ENCODE measurements around the gene CNTFR. TPM values are rescaled to one million over a fixed set of nuclear protein-coding genes. Genes with fewer than 3 reads are reported as not detected.

Gene CNTFR
- total and polyA plus RNA-seq, 10 of the 15 experiments (the other 5 are each of a cell fraction or from before 2014, with no cell fraction given) = not detected

- Histone ChIP-seq H3K27ac (ENCODE audit: control insufficient read depth, insufficient read depth) (no peak overlapping the region), H3K4me1 (ENCODE audit: control insufficient read depth, insufficient read depth, low read length) (no peaks in the 10 kb centered on the region), H3K4me3 (no peak overlapping the region), H2AFZ (ENCODE audit: control insufficient read depth, low read depth, low read length) (no peak overlapping the region), H3K79me2 (ENCODE audit: control insufficient read depth, insufficient read depth, low read length) (no peaks in the 10 kb centered on the region), H3K9me3 (replicated peaks; ENCODE audit: control insufficient read depth, insufficient read depth, low read length) (no peaks in the 10 kb centered on the region), H3K9ac (ENCODE audit: control insufficient read depth, insufficient read depth, low read length) (no peak overlapping the region), H4K20me1 (ENCODE audit: control insufficient read depth, insufficient read depth) (peaks cover 4% of the 10 kb centered on the region), H3K27me3 (replicated peaks in 1 of 2; ENCODE audit: control insufficient read depth in 2 of 2, insufficient read depth in 2 of 2, low read length in 1 of 2) (peaks cover 9 to 11% of the 10 kb centered on the region in 2 experiments; a peak in 3 of 4 replicates), H3K4me2 (ENCODE audit: control insufficient read depth, insufficient read depth) (no peak overlapping the region), H3K36me3 (ENCODE audit: control insufficient read depth in 2 of 2, insufficient read depth in 2 of 2, low read length in 1 of 2) (no peaks in the 10 kb centered on the region)
- POLR2A ChIA-PET = no interaction called here
- FAIRE-seq = no peak
- no TSS peak for BruUV-seq (replicated peaks)
- in situ Hi-C loops (cut with MboI) (no loop called here), intact Hi-C loops (cut with micrococcal nuclease; ENCODE audit: unreplicated experiment) (no loop called here)
- TF ChIP-seq SMC3 (IDR thresholded peaks at IDR 0.05; ENCODE audit: borderline replicate concordance, low read length) (no peak), CHD4 (IDR thresholded peaks at IDR 0.05) (no peak), CEBPB (IDR thresholded peaks at IDR 0.05; ENCODE audit: borderline replicate concordance in 1 of 2, low read depth in 2 of 2, low read length in 2 of 2) (no peak), MEF2A (IDR thresholded peaks at IDR 0.05; ENCODE audit: insufficient read depth, low read depth, low read length) (no peak), ATF3 (IDR thresholded peaks at IDR 0.05; ENCODE audit: borderline replicate concordance, extremely low read depth, low read depth, low read length) (no peak), MAX (IDR thresholded peaks at IDR 0.05; ENCODE audit: low read depth, low read length) (no peak), GATAD2B (conservative IDR thresholded peaks at IDR 0.05; ENCODE audit: low read depth) (no peak), POLR2AphosphoS2 (IDR thresholded peaks at IDR 0.05; ENCODE audit: low read depth, low read length) (no peak), MYB (IDR thresholded peaks at IDR 0.05; ENCODE audit: borderline replicate concordance, low read depth, low read length) (no peak), CBX5 (IDR thresholded peaks at IDR 0.05; ENCODE audit: low read depth) (no peak), NFXL1 (IDR thresholded peaks at IDR 0.05; ENCODE audit: borderline replicate concordance) (no peak), RFX5 (IDR thresholded peaks at IDR 0.05; ENCODE audit: low read depth, low read length) (no peak), ZZZ3 (IDR thresholded peaks at IDR 0.05; ENCODE audit: control insufficient read depth, insufficient read length, low read depth) (no peak)
- CTCF ChIA-PET = interaction anchor here (0.6 kb wide), 1 partner anchor 254 kb away, joined by 3 read pairs; no protein-coding TSS in a partner anchor
- SMC1A ChIA-PET (ENCODE audit: uncharacterized antibody, unreplicated experiment) = no interaction called here
- RAD21 ChIA-PET (ENCODE audit: unreplicated experiment) = no interaction called here
- DNase-seq (ENCODE audit: low read depth, low spot score) = no peak
- no peak for ATAC-seq
- WGBS (ENCODE audit: insufficient coverage, insufficient replicate concordance, low lambda C conversion rate, missing lambda C conversion rate) = 37% methylated on average over 5 of the region's 6 CpGs
Observed at GRCh38 chr9:34520505-34521385, 68.8 kb downstream of the CNTFR start.
